Endodermal cell (in vitro differentiated cells): ENCODE data around the gene CCDC169. TPM values are rescaled to one million over a fixed set of nuclear protein-coding genes. Genes with fewer than 3 reads are reported as not detected.

ENCODE experiments used
- DNase-seq: peaks from one replicate; pipeline ENCODE4 v3.0.0-alpha.2; 2017
- H3K27ac ChIP-seq: 2 replicates; pipeline ENCODE4 v1.5.1; 2013; ENCODE audit warnings: mild to moderate bottlenecking, low read depth, low read length, moderate library complexity
- H3K27me3 ChIP-seq: 2 replicates; pipeline ENCODE4 v1.6.1; 2013; ENCODE audit warnings: mild to moderate bottlenecking, low read length, moderate library complexity; ENCODE audit not compliant: insufficient read depth, control insufficient read depth, poor library complexity, severe bottlenecking
- H3K36me3 ChIP-seq: 2 replicates; pipeline ENCODE4 v1.7.0; 2013; ENCODE audit warnings: mild to moderate bottlenecking, low read length, moderate library complexity; ENCODE audit not compliant: control insufficient read depth, insufficient read depth
- H3K4me1 ChIP-seq: one replicate; pipeline ENCODE4 v1.7.0; 2013; ENCODE audit warnings: low read length; ENCODE audit not compliant: control insufficient read depth, insufficient read depth
- H3K4me3 ChIP-seq: 2 replicates; pipeline ENCODE4 v1.5.1; 2013; ENCODE audit warnings: mild to moderate bottlenecking, low read length, moderate library complexity
- H3K9ac ChIP-seq: 2 replicates; pipeline ENCODE4 v1.6.1; 2013; ENCODE audit warnings: mild to moderate bottlenecking, low read length, moderate library complexity; ENCODE audit not compliant: poor library complexity, severe bottlenecking; ENCODE audit errors: extremely low read depth
- H3K9me3 ChIP-seq: 2 replicates; pipeline ENCODE4 v1.6.1; 2013; ENCODE audit warnings: mild to moderate bottlenecking, low read length, moderate library complexity; ENCODE audit not compliant: control insufficient read depth
- H3K27ac Mint-ChIP-seq: 2 replicates; pipeline ENCODE4 v1.8.0; 2020; ENCODE audit warnings: mixed read lengths
- H3K27me3 Mint-ChIP-seq: 2 replicates; pipeline ENCODE4 v1.8.0; 2021; ENCODE audit warnings: mild to moderate bottlenecking, mixed read lengths; ENCODE audit not compliant: insufficient read depth
- H3K36me3 Mint-ChIP-seq: 2 replicates; pipeline ENCODE4 v1.8.0; 2020; ENCODE audit warnings: low read depth, mixed read lengths
- H3K4me1 Mint-ChIP-seq: 2 replicates; pipeline ENCODE4 v1.8.0; 2020; ENCODE audit warnings: mixed read lengths
- H3K4me3 Mint-ChIP-seq: 2 replicates; pipeline ENCODE4 v1.8.0; 2020; ENCODE audit warnings: mild to moderate bottlenecking, moderate library complexity, mixed read lengths
- H3K9me3 Mint-ChIP-seq: 2 replicates; pipeline ENCODE4 v1.8.0; 2020; ENCODE audit warnings: mild to moderate bottlenecking, mixed read lengths
- CTCF ChIP-seq: fragments of 200-600 bp; sonication (generic); conservative IDR thresholded peaks from 2 replicates; pipeline ENCODE4 v1.5.0; 2021; ENCODE audit warnings: antibody characterized with exemption, mild to moderate bottlenecking
- WGBS, 2 experiments: methylation state at CpG; one replicate each; pipeline versions ENCODE4 v1.1.5 to v1.1.7; 2013; ENCODE audit warnings: missing lambda C conversion rate in 2 of 2, mixed read lengths in 1 of 2; ENCODE audit not compliant: insufficient coverage in 1 of 2, insufficient read length in 1 of 2; 5-methylcytosine and 5-hydroxymethylcytosine counted together
- total RNA-seq, 2 donors: library from RNA; stranded (reverse); fragmentation: NEBNext Ultra II Directional in 1 of 2; extraction: Animal tissue kit (Norgen Biotek cat#: 25700) in 1 of 2; gene quantifications; 2 replicates in 1 of 2; 3 replicates in 1 of 2; pipeline ENCODE4 v1.2.1, GENCODE V29; 2021

The CCDC169 gene
- total RNA-seq, 2 donors from 2014 or later, result 18.2 to 26.3 TPM

- Mint-ChIP-seq H3K27me3 (no peaks in the 10 kb centered on the region), H3K4me3 (no peak overlapping the region), H3K27ac (no peak overlapping the region), H3K36me3 (peaks cover 44% of the 10 kb centered on the region), H3K9me3 (no peaks in the 10 kb centered on the region), H3K4me1 (peaks cover 3% of the 10 kb centered on the region)
- Histone ChIP-seq H3K4me3 (no peak overlapping the region), H3K9me3 (no peaks in the 10 kb centered on the region), H3K27ac (no peak overlapping the region), H3K9ac (no peak overlapping the region), H3K36me3 (peaks cover 57% of the 10 kb centered on the region), H3K4me1 (no peaks in the 10 kb centered on the region), H3K27me3 (no peaks in the 10 kb centered on the region)
- 38 to 83% methylated on average over 1 to 4 of the region's 4 CpGs for WGBS, 2 experiments
- no peak for DNase-seq
- TF ChIP-seq CTCF, result no peak
Measured at GRCh38 chr13:36331280-36331679, 33.7 kb upstream of the CCDC169 start.

GRCh38 chr13:36329361-36329760 is 31.7 kb upstream of the CCDC169 start:
- Mint-ChIP-seq H3K27me3 (no peaks in the 10 kb centered on the region), H3K4me3 (no peak overlapping the region), H3K4me1 (peaks cover 20% of the 10 kb centered on the region), H3K36me3 (peaks cover 49% of the 10 kb centered on the region), H3K9me3 (no peaks in the 10 kb centered on the region), H3K27ac (no peak overlapping the region)
- TF ChIP-seq CTCF, result no peak
- Histone ChIP-seq H3K9me3 (no peaks in the 10 kb centered on the region), H3K27ac (no peak overlapping the region), H3K36me3 (peaks cover 65% of the 10 kb centered on the region), H3K4me1 (peaks cover 2% of the 10 kb centered on the region), H3K9ac (no peak overlapping the region), H3K4me3 (no peak overlapping the region), H3K27me3 (no peaks in the 10 kb centered on the region)
- DNase-seq, result no peak
- 90 to 93% methylated on average over 2 to 3 of the region's 4 CpGs for WGBS, 2 experiments

- 92 to 100% methylated on average over 2 of the region's 2 CpGs for WGBS, 2 experiments
- Mint-ChIP-seq H3K27me3 (no peaks in the 10 kb centered on the region), H3K27ac (no peak overlapping the region), H3K4me3 (no peak overlapping the region), H3K36me3 (peaks cover 49% of the 10 kb centered on the region), H3K9me3 (no peaks in the 10 kb centered on the region), H3K4me1 (peaks cover 25% of the 10 kb centered on the region)
- Histone ChIP-seq H3K36me3 (peaks cover 60% of the 10 kb centered on the region), H3K9me3 (no peaks in the 10 kb centered on the region), H3K4me1 (peaks cover 7% of the 10 kb centered on the region), H3K27ac (no peak overlapping the region), H3K27me3 (no peaks in the 10 kb centered on the region), H3K9ac (no peak overlapping the region), H3K4me3 (no peak overlapping the region)
- DNase-seq, result no peak
- TF ChIP-seq CTCF, result no peak
Measured at GRCh38 chr13:36328821-36329220, 31.2 kb upstream of the CCDC169 start.
